Suppressor macrophage treated with lipopolysaccharide for 1 hour (primary cell): ENCODE results near the gene TOP3B.

Experiments
- DNase-seq, 3 donors: peaks; one replicate each; pipeline ENCODE4 v3.0.0-alpha.2; 2020 to 2022

TOP3B gene

DNA sequence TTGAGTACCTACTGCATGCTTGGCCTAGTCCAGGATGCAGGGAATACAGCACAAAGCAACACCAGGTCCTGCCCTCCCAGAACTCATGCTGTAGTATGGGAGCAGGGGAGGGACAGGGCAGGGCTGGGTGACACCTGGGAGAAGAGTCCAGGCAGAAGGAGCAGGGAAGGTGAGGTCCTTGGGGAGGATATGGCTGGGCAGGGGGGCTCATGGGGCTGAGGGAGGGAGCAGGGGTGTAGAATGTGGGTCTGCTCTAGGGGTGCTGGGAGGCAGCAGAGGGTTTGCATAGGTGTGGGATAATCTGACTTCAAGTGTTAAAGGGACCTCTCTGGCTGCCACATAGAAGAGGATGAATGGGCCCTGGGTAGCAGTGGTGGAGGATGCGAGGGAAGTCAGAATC lies 4.8 kb downstream of the TOP3B start:
- no peak for DNase-seq

DNA sequence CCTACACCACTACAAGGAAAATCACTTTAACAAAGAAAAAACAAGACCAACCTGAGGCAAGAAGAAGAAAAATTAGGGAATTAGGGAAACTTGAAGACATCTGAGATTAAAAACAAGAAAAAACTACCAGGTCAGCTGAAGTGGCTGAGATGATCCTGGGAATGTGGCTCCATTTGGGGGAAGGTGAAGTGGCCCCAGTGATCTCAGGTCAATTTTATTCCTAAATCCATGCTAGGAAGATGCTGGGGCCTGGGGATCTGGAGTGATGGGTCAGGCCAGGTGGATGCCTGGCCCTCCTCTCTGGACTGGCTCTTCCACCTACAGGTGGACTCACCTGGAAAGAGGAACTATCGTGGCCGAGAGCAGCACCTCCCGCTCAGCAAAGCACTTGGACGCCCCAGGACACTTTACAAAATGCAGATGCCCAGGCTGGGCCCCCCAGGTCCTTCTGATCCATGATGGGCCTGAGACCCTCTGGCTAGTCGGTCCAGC lies 6.7 kb downstream of the TOP3B start:
- no peak for DNase-seq

DNA sequence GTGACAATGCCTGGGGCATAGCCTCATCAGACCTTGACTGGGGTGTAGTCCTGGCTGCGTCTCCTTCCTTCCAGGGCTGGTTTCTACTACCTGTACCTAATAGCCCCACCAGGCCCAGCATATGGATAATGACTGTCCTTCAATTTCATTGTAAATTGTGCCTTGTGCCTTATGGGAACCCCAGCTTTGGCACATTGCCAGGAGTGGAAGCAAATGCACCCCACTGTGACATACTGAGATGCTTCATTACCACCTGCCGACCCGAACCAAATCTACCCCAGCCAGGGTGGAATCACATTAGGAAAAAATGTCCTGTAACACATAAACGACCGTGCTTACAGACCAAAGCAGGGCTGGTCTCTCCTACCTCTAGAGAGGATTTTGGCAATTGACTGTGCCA lies 7.3 kb downstream of the TOP3B start:
- no peak for DNase-seq

DNA sequence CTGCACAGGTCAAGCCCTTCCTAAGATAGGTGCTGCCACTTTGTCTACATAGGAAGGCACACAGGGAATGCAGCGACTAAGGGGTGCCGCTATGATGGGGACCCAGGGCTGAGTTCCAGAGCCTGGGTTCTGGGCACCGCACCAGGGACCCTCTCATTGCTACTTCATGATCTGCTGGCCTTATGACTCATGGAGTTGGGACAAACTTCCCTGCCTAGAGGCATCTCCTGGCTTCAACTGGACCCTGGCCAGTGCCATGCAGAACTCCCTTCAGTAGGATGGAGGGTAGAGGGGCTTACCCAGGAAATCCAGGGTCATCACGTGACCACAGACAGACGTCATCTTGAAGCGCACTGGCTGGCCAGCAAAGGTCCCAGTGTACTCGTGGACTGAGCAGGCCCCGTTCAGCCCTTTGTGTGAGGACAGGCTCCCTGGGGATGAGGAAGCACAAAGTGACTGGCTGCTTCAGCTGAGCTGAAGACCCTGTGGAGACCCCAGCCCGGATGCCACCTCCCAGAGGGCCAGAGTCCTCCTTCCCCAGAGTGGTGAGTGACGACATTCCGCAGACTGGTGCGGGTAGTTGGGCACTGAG lies 8.4 kb downstream of the TOP3B start:
- DNase-seq = no peak

DNA sequence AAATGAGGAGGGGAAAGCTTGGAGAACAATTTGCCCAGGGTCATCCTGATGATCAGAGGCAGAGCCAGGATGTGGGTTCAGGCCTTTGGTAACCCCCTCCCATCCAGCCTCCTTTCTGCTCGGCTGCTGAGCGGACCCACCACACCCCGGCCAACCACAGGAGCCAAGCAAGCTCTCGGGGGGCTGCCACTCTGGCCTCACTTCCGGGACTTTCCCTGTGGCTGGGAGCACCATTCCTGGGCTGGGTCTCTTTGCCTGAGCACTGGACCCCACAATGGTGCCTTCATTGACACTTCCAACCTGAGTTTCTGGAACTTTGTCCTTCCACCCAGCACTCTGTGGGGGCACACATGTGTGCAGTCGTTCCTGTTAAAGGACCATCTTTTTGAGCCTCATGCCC lies 9.8 kb downstream of the TOP3B start:
- DNase-seq = no peak

DNA sequence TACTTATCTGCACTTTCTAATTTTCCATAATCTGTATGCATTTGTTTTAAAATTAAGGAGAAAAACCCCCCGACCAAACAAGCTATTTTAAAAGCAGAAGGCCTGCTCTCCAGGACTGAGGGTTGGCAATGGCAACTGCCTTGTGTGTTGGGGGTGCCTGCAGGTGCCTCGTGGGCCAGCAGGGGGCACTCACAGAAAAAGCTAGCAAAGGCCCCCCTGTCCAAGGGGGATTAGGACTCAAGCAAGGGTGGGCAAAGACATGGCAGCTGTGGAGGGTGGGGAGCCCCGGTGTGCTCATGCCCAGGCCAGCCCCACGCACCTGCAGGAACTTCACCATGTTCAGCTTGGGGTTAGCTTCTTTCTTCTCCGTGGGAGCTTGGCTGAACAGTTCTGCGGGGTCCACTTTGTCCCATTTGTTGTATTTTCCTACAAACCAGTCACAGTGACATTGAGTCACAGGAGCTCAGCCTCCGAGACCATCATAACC lies 10.3 kb downstream of the TOP3B start:
- DNase-seq = peak; percentile 55 to 65 (median 58)

DNA sequence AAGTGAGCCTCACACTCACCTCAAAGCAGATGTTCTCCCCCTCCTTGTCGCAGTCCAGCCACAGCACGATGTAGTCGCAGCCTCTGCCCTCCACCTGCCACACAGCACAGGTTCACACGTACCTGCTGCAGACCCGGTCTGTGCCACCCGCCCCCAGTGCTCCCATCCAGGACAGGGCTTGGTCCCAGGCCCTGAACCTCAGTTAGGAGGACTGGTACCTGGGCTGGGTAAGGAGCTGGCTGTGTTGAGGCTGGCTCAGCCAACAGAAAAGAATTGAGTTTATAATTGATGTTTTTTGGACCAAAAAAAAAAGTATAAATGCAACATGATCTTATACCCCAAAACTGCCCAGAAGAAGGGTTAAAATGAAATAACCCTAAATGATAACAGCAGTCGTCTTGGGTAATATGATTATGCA lies 10.7 kb downstream of the TOP3B start:
- DNase-seq = no peak

DNA sequence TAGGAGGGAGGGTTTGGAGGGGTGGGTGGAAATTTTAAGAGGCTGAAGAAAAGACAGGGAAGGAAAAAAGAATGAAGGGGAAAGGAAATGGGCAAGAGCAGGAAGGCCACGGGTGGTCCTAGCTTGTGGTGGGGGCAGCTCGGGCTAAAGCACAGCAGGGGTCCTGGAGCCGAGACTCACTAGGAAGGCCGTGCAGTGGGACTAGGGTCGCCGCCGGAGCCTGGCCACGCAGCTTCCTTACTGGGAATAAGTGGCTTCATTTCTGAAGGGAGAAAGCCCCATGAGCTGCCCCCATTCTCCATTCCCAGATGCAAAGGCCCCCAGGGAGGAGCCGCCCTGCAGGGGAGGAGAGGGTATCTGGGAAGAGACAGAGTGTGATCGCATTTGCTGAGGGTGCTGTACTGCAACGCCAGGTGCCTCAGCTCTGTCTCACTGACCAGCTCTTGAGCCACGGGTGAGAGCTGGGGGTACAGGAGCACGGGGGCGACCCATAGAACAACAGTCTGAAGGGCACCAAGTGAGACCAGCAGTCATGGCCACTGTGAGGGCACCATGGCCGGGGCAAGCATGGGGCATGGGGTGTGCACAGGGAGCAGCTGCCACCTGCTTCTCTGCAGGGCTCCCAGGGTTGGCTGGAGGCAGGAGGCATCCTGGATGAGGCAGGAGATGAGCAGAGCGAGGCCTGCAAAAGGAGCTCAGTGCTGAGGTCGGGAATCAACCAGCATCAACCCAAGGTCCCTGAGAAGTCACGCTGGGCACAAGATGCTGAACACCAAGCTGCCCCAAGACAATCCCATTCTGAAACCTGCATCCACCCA lies 11.6 kb downstream of the TOP3B start:
- no peak for DNase-seq

DNA sequence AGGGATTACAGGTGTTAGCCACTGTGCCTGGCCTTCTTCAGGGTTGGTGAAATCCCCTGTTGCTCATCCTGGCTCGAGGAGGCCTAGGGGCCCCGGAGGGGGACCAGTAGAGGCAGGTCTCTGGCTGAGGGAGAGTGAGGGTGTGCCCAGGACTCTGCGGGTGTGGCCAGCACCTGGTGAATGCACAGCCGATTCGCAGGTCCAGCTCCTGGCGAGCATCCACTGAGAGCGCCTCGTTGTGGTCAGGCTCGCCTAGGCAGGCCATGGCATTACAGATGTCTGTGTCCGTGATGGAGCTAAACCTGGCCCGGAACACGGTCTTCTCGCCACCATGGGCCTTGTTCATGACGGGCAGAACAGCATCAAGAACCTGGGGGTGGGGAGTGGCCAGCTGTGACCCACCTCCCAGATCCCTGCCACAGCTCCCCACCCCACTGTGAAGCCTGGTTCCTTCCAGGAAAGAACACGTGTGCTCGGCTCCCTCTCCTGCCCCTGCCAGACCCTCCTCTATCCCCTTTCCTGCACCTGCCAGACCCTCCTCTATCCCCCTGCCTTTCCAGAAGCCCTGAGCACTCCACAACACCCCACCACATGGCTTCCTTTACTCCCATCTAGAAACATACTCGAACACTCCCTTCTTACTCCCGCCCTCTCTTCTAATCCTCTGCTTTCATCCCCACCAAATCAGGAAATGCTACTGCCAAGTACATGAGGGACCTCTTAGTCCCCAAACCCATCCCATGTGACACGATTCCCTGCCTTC lies 12.4 kb downstream of the TOP3B start:
- no peak for DNase-seq

DNA sequence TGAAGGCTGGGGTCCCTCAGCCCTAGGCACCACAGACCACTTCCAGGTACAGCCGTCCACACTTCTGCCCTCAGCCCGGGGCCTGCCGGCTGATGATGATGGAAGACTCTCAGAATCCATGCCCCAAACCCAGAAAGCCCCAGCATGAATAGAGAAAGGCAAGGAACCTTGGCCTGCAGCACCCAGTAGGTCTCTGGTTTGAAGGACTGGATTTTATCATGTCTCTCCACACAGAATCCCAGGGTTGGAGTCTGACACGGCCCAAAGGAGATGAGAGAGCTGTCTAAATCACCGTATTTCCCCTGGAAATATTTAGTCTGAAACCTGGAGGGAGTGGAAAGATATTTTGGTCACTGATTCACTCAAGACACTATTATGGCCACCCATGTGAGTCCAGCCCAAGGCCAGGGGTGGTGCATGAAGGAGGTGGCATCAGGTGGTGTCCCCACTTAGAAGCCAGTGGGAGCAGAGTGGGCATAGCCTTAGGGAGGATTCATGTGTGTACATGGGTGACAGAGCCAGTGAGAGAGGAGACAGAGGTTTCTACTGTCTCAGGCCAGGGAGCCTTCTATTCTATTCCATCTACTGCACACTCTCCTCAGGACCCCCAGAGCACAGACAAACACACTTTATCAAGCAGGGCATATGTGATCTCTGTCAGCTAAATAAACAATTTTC lies 14.0 kb downstream of the TOP3B start:
- DNase-seq = no peak

DNA sequence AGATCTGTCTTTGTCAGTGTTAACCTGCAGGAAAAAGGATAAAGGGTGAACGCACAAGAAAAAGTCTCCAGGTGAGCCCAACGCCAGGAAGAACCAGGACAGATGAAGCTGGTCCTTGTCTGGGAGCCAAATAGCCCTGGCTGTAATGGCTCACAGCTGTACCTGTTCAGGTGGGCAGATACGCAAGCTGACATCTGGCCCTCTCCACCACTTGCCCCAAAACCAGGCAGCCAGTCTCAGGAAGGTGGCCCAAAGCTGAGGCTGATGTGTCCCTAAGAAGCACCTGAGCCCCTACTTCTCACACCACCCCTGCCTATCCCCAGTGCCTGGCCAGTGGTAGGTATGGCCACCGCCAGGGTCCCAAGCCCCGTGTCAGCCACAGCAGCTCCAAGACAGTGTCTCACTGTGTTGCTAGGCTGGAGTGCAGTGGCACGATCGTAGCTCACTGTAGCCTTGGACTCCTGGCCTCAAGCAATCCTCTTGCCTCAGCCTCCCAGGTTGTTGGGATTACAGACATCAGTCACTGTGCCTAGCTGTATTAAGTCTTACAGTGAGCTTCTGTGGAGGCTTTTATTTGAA lies 14.8 kb downstream of the TOP3B start:
- no peak for DNase-seq

DNA sequence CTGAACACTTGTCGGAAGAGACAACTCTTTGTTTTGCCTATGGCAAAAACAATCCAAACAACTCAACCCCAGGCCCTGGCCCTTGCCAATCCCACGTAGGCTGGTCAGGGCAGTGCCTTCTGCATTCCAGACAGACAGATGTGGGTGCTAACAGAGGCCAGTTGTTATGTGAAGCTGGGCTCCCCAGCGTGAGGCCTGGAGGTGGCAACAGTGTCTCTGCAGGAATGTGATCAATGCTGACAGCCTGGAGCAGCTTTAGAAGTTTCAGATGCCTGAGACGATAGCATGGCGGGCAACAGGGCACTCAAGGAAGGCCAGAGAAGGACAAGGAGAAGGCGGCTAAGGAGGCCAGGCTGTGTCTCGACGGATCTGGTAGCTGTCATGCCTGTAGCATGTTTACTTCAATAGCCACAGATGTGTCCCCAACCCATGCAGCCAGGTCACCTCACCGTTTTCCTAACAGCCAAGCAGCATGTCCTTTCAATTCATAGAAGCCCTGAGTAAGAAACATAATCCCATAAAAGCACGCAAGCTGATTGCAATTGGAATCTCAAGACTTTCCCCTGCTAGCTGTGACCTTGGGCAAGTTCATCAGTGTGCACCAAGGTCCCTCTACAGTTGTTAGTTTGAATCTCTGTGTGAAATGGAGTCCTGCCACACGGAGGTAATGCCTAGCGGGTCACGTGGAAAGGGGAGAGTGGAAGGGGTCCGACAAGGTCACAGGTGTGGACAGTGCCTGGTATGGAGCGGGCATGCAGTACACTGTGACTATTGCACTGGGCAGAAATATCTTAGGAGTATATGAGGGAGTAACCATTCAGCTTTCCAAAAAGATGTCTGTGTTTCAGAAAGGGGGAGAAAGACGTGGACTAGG lies 15.7 kb downstream of the TOP3B start:
- no peak for DNase-seq

DNA sequence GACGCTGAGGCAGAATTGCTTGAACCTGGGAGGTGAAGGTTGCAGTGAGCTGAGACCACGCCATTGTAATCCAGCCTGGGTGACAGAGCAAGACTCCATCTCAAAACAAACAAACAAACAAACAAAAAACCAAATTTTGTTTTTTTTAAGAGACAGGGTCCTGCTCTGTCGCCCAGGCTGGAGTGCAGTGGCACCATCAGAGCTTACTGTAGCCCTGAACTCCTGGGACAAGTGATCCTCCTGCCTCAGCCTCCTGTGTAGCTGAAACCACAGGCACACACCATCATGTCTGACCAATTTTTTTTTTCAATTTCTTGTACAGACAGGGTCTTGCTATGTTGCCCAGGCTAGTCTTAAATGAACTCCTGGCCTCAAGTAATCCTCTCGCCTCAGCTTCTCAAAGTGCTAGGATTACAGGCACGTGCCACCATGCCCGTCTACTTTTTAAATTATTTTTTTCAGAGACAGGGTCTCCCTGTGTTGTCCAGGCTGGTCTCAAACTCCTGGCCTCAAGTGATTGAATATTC lies 16.8 kb downstream of the TOP3B start:
- DNase-seq = no peak

DNA sequence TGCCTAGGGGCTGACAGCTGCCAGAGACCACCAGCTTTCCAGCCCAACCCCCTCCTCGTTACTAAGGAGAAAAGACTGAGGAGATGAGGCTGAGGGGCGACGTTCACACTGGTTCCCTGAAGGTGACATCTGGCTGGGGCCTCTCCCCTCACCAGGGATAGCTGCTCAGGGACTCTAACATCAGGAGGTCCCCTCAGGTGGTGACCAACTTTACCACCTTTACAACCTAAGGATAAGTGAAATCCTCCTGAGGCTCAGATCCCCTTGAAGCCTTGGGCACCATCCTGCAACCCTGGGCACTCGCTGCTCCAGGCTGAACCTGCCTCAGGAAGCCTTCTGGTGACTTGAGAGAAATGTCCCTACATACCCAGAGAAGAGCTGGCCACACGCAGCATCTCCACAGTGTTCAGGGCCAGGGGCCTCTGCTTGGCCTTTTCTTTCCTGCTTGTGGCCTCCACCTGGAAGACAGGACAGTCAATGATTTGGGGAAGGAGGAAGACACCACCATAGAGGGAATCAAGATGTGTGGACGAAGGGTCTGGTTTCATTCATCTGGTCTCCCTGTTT lies 17.6 kb downstream of the TOP3B start:
- DNase-seq = no peak

DNA sequence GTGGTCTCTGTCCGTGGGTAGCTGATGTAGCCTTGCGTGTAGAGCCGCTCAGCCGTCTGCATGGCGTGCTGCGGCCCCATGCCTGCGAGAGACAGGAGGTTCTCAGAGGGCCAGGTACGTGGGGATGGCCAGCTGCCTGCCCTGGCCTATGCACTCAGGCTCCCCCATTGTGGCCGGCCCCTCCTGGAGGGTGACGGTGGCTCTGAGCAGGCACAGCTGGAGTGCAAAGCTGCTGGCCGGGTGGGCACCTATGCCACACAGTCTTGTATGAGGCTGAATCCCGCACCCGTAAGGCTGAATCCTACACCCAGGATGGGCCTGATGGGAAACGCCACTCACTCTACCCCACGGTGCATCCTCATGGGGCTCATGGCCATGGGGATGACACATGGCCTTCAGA lies 18.4 kb downstream of the TOP3B start:
- no peak for DNase-seq

DNA sequence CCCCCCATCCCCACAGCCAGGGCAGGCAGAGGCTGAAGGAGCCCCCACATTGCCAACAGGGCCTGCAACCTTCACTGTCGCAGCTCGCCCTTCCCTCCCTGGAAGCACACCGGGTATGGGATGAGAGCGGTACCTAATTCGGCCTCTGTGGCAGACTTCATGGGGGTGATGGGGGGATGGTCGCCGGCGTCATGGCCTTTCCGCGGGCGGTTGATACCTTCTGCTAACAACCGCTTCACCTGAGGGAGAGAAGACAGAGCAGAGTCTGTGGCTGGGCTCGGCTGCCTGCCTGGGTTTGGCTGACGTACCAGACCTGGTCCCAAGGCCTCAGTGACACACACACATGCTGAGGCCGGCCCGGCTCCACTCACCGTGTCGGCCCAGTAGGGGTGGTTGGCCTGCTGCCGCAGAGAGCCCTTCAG lies 18.8 kb downstream of the TOP3B start:
- DNase-seq = no peak

DNA sequence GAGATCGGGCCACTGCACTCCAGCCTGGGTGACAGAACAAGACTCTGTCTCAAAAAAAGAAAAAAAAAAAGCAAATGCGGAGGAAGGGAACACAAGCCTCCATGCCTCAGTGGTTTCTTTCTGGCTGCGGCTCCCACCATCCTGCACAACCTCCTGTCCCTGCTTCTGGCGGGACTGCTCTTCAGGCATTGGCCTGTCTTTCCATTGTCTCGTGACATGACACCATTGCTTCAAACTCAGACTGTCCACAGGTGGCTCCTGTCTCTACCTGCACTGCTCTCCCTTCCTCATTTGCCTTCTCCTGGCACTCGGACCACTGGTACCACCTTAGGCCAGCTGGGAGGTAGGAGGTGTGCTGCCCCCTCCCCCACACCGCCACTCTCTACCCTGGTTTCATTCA lies 19.3 kb downstream of the TOP3B start:
- no peak for DNase-seq

DNA sequence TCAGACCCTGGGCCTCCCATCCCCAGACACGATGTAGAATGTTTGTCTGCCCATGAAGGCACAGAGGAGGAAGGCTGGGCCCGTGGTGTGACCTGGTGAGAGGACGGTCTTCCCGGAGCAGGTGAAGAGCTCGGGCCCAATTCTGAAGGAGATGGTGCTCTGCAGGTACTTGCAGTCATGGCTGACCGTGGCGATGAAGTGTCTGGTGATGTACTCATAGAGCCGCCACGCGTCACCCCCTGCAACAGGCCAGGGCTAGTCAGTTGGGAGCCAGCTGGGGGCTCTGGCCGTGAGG lies 20.0 kb downstream of the TOP3B start:
- DNase-seq = no peak

DNA sequence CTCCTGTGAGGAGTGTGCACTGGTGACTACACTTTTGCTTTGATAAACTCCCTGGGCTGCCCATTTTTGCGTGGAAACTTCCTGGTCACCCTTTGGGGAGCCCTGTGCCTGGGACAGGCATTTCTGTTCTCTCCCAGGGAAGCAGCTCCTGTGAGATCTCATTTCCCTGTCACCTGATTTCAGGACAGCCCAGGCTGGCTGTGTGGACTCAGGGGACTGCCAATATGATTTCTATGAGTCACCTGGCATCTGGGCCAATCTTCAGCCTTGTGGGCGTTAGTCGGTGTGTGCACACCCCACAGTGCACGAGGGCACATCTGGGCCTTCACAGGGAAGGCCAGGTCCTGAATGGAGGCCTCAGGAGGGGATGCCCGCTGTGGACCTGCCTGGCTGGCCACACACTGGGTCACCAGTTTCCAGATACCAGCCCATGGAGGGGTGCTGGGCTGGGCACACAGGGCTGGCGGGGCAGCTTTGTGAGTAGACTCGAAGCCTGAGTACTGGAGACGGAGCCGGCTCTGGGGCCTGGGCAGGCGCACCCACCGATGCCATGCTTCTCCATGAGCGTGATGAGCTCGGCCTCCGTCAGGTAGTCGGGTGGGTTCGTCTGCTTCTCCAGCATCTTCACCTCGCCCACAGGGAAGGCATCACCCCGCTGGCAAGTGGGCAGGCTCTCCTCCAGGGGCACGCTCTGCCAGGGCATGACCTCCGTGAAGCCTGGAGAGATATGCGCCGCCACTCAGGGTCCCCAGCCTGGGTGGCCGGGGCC lies 20.5 kb downstream of the TOP3B start:
- no peak for DNase-seq

DNA sequence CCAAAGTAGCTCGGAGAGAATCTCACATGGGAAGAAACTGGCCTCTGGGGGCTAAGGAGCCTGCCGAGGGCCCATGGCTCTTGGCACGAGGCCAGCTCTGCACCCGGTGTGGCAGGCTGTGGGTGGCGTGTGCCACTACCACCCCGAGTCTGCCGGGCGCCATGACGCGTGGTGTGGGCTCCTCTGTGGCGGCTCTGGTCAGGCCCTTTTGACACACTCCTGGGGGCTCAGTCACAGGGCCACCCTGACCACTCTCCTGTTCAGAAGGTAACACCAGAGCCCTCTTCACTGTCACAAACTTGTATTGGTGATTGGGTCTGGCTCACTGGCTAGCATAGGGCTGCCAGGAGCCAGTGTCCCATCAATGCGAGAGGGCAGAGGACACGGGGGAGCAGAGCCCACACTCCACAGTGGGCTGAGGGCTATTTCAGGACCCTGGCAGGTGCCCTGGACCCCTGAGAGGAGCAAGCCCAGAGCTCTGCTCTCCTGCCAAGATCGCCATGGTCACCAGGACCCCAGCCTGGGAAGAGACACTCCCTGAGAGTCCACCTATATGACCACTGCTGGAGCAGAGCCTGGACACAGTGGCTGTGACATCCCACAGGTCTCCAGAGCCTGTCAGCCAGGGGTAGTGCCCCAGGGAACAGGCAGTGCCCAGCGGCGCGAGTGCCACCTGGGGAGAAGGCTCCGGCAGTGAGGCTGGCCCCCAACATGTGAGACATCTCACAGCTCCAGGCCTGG lies 21.3 kb downstream of the TOP3B start:
- no peak for DNase-seq
